ENCODE data around the gene PSENEN.

The PSENEN gene

DNA sequence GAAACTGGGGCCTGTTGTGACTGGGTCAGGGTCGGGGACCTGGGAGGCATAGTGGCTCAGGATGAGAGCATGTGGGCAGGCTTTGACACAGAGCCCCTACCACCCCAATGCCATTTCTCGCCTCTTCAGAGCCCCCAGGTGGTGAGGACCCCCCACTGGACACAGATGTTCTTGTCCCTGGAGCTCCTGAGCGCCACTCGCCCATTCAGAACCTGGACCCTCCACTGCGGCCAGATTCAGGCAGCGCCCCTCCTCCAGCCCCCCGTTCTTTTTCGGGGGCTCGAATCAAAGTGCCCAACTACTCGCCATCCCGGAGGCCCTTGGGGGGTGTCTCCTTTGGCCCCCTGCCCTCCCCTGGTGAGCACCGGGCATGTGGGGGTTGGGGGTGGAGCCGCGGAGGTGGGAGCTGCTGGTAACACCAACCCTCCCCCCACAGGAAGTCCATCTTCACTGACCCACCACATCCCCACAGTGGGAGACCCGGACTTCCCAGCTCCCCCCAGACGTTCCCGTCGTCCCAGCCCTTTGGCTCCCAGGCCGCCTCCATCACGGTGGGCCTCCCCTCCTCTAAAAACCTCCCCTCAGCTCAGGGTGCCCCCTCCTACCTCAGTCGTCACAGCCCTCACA lies 13.6 kb upstream of the PSENEN start:
- DNase-seq (ENCODE audit: insufficient read length, low spot score) (no peak), FAIRE-seq (no peak)
- TF ChIP-seq TAF1 (IDR thresholded peaks at IDR 0.05; ENCODE audit: low read depth, low read length) = no peak
- no peak for TF ChIP-seq POU2F2 (IDR thresholded peaks at IDR 0.05; ENCODE audit: low read depth, low read length)
- TF ChIP-seq PAX5 (IDR thresholded peaks at IDR 0.05; ENCODE audit: insufficient read depth, low read length, severe bottlenecking) = no peak
- TF ChIP-seq POLR2AphosphoS5 (IDR thresholded peaks at IDR 0.05; ENCODE audit: low read depth, low read length) = no peak
- TF ChIP-seq POLR2A (IDR thresholded peaks at IDR 0.05; ENCODE audit: low read depth, low read length) = no peak

DNA sequence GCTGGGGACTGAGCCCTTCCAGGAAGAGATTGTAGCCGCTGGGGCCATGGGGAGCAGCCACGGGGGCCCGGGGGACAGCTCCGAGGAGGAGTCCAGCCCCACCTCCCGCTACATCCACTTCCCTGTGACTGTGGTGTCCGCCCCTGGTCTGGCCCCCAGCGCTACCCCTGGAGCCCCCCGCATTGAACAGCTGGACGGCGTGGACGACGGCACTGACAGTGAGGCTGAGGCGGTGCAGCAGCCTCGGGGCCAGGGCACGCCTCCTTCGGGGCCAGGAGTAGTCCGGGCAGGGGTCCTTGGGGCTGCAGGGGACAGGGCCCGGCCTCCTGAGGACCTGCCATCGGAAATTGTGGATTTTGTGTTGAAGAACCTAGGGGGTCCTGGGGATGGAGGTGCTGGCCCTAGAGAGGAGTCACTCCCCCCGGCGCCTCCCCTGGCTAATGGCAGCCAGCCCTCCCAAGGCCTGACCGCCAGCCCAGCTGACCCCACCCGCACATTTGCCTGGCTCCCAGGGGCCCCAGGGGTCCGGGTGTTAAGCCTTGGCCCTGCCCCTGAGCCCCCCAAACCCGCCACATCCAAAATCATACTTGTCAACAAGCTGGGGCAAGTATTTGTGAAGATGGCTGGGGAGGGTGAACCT lies 12.8 kb upstream of the PSENEN start:
- DNase-seq (ENCODE audit: insufficient read length, low spot score) (no peak), FAIRE-seq (no peak)
- TF ChIP-seq POU2F2 (IDR thresholded peaks at IDR 0.05; ENCODE audit: low read depth, low read length) (no peak), POLR2A (IDR thresholded peaks at IDR 0.05; ENCODE audit: low read depth, low read length) (no peak), TAF1 (IDR thresholded peaks at IDR 0.05; ENCODE audit: low read depth, low read length) (no peak), POLR2AphosphoS5 (IDR thresholded peaks at IDR 0.05; ENCODE audit: low read depth, low read length) (no peak), PAX5 (IDR thresholded peaks at IDR 0.05; ENCODE audit: insufficient read depth, low read length, severe bottlenecking) (no peak), SPI1 (IDR thresholded peaks at IDR 0.05; ENCODE audit: low read depth, low read length) (no peak)

- TF ChIP-seq PAX5 (IDR thresholded peaks at IDR 0.05; ENCODE audit: insufficient read depth, low read length, severe bottlenecking) (no peak), SPI1 (IDR thresholded peaks at IDR 0.05; ENCODE audit: low read depth, low read length) (no peak), POU2F2 (IDR thresholded peaks at IDR 0.05; ENCODE audit: low read depth, low read length) (no peak), POLR2AphosphoS5 (IDR thresholded peaks at IDR 0.05; ENCODE audit: low read depth, low read length) (no peak), POLR2A (IDR thresholded peaks at IDR 0.05; ENCODE audit: low read depth, low read length) (no peak), TAF1 (IDR thresholded peaks at IDR 0.05; ENCODE audit: low read depth, low read length) (no peak)
- DNase-seq (ENCODE audit: insufficient read length, low spot score) = no peak
- FAIRE-seq = no peak
Observed at GRCh38 chr19:35733180-35734125, 12.0 kb upstream of the PSENEN start.

DNA sequence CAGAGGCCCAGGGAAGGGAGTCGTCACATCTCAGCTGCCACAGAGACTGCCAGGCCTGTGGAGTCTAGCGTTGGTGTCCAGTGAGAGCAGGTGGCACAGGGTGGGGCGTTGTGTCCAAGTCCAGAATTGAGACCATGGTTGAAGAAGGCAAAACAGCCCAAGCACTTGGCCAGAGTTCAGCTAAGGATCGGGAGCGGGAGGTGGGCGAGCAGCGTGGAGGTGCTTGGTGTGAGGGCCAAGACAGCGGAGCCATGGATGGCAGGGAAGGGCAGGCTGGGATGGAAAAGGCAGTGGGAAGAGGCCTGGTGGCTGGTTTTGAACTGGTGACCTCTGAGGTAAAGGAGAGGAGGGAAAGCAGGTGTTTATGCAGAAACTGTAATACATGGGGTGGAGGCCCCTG lies 11.2 kb upstream of the PSENEN start:
- no peak for FAIRE-seq

DNA sequence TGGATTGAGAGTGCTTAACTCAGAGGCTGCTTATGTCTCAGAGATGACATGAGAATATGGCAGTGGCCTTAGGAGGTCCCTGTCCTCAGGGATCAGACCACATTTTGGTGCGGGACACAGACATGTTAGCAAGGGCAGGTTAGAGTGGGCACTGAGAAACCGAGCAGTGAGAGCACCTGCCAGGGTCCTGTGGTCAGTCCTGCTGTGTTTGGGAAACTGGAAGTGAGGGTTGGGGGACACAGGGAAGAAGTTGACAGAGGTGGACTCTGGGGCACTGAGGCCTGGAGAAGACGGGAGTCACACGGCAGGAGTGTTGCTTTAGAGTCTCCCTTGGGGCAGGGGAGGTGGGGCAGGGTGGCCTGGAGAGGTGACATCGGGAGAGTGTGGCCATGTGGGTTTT lies 10.6 kb upstream of the PSENEN start:
- FAIRE-seq (no peak), DNase-seq (ENCODE audit: insufficient read length, low spot score) (no peak)
- no peak for TF ChIP-seq SPI1 (IDR thresholded peaks at IDR 0.05; ENCODE audit: low read depth, low read length)

More for the DNA sequence above, 11.2 kb upstream of the PSENEN start:
- TF ChIP-seq POLR2AphosphoS5 (IDR thresholded peaks at IDR 0.05; ENCODE audit: low read depth, low read length) (0 out of 2 replicates have a peak, but pooled peaks have one; percentile 41), SPI1 (IDR thresholded peaks at IDR 0.05; ENCODE audit: low read depth, low read length) (no peak)
- no peak for DNase-seq (ENCODE audit: insufficient read length, low spot score)

DNA sequence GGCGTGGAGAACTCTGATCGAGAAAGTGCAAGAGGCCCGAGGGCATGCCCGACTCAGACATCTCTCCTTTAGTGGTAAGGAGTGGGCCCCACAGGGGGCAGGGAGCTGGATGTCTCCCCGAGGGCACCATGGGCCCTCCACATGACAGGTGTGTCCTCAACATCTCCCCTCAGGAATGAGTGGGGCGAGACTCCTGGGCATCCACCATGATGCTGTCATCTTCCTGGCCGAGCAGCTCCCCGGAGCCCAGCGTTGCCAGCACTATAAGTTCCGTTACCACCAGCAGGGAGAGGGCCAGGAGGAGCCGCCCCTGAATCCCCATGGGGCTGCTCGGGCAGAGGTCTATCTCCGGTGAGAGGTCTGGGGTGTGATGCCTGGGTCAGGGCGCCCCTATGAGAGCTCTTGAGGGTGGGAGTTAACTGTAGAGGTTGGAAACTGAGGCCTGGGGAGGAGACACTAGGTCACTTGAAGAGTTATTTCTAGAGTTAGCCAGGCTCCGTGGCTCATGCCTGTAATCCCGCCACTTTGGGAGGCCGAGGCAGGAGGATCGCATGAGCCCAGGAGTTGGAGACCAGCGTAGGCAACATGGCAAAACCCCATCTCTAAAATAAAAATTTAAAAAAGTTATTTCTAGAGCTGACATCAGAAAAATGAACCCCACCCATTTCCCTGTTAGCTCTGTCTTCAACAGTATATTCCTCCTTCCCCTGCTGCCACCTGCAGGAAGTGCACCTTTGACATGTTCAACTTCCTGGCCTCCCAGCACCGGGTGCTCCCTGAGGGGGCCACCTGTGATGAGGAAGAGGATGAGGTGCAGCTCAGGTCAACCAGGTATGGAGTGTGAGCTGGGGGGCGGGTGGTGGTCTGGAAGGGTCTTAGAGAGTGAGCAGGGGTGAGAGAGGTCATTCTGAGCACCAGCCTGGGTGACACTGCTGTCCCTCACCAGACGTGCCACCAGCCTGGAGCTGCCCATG lies 8.3 kb upstream of the PSENEN start:
- DNase-seq (ENCODE audit: insufficient read length, low spot score) (peak; percentile 36), FAIRE-seq (peak; percentile 33)
- TF ChIP-seq SPI1 (IDR thresholded peaks at IDR 0.05; ENCODE audit: low read depth, low read length) (no peak), TAF1 (IDR thresholded peaks at IDR 0.05; ENCODE audit: low read depth, low read length) (no peak), POLR2A (IDR thresholded peaks at IDR 0.05; ENCODE audit: low read depth, low read length) (0 out of 2 replicates have a peak, but pooled peaks have one; percentile 20), POLR2AphosphoS5 (IDR thresholded peaks at IDR 0.05; ENCODE audit: low read depth, low read length) (no peak)

GRCh38 chr19:35738021-35738886 lies 7.2 kb upstream of the PSENEN start:
- FAIRE-seq (no peak), DNase-seq (ENCODE audit: insufficient read length, low spot score) (peak; percentile 9)
- TF ChIP-seq POLR2A (IDR thresholded peaks at IDR 0.05; ENCODE audit: low read depth, low read length) = no peak; the same call in none of the 2 replicates
- 0 out of 2 replicates have a peak, but pooled peaks have one; percentile 64 for TF ChIP-seq POLR2AphosphoS5 (IDR thresholded peaks at IDR 0.05; ENCODE audit: low read depth, low read length)

DNA sequence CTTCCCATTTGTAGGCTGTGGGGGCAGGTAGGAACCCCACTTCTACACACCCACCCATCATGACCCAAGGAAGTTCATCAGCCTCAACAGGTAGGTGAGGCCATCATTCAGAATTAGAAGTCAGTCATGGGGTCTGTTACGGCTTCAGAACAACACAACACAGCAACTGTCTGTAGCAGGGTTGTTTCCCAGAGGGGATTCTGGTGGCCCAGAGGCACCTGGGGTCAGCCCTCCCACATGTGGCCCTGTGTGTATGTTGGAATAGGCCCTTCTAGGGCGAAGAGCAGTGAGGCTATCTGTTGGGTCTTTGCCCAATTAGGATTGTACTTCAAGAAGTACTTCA lies 6.6 kb upstream of the PSENEN start:
- DNase-seq (ENCODE audit: insufficient read length, low spot score) = peak; percentile 19
- no peak for TF ChIP-seq POLR2A (IDR thresholded peaks at IDR 0.05; ENCODE audit: low read depth, low read length)
- TF ChIP-seq PAX5 (IDR thresholded peaks at IDR 0.05; ENCODE audit: insufficient read depth, low read length, severe bottlenecking) = no peak
- no peak for TF ChIP-seq POLR2AphosphoS5 (IDR thresholded peaks at IDR 0.05; ENCODE audit: low read depth, low read length)
- TF ChIP-seq POU2F2 (IDR thresholded peaks at IDR 0.05; ENCODE audit: low read depth, low read length) = no peak; the same call in 1 of the 2 replicates
- no peak for TF ChIP-seq SPI1 (IDR thresholded peaks at IDR 0.05; ENCODE audit: low read depth, low read length)
- no peak for TF ChIP-seq TAF1 (IDR thresholded peaks at IDR 0.05; ENCODE audit: low read depth, low read length)
- FAIRE-seq = no peak
